ENCODE data around the gene NF1. TPM values are rescaled to one million over a fixed set of nuclear protein-coding genes. Genes with fewer than 3 reads are reported as not detected.

The NF1 gene
- total and polyA plus RNA-seq, 2 of the 13 experiments (the other 11 are each of a cell fraction or from before 2014, with no cell fraction given) = 21.5 to 26.5 TPM

GRCh38 chr17:31394544-31394943, 299.8 kb downstream of the NF1 start (continued):
- TF ChIP-seq ARNT2 (CRISPR knock-in tag; IDR thresholded peaks at IDR 0.05; ENCODE audit: low read depth) = no peak
- peak; percentile 84 for TF ChIP-seq KLF12 (CRISPR knock-in tag; IDR thresholded peaks at IDR 0.05; ENCODE audit: borderline replicate concordance)
- TF ChIP-seq ZNF281 (CRISPR knock-in tag; IDR thresholded peaks at IDR 0.05; ENCODE audit: borderline replicate concordance) = peak; percentile 23; the same call in 1 of the 2 replicates
- no peak for TF ChIP-seq NR2F2 (IDR thresholded peaks at IDR 0.05; ENCODE audit: borderline replicate concordance, low read depth)
- TF ChIP-seq ZNF704 (CRISPR knock-in tag; IDR thresholded peaks at IDR 0.05; ENCODE audit: borderline replicate concordance) = no peak
- no peak for TF ChIP-seq NCOA5 (CRISPR knock-in tag; IDR thresholded peaks at IDR 0.05)
- TF ChIP-seq SOX6 (IDR thresholded peaks at IDR 0.05) = no peak
- no peak for TF ChIP-seq SOX6 (CRISPR knock-in tag; IDR thresholded peaks at IDR 0.05)
- TF ChIP-seq ZNF547 (CRISPR knock-in tag; IDR thresholded peaks at IDR 0.05) = no peak
- peak; percentile 40; the same call in 1 of the 2 replicates for TF ChIP-seq HOXA9 (CRISPR knock-in tag; IDR thresholded peaks at IDR 0.05; ENCODE audit: borderline replicate concordance)
- TF ChIP-seq ATRX (CRISPR knock-in tag; IDR thresholded peaks at IDR 0.05; ENCODE audit: borderline replicate concordance) = no peak
- peak; percentile 79; the same call in 1 of the 2 replicates for TF ChIP-seq ZNF256 (CRISPR knock-in tag; conservative IDR thresholded peaks at IDR 0.05)
- no peak for TF ChIP-seq ZNF280D (CRISPR knock-in tag; IDR thresholded peaks at IDR 0.05)
- TF ChIP-seq FOXA3 (CRISPR knock-in tag; IDR thresholded peaks at IDR 0.05) = no peak
- no peak for TF ChIP-seq ZNF850 (CRISPR knock-in tag; conservative IDR thresholded peaks at IDR 0.05)
- peak; percentile 42; the same call in 1 of the 2 replicates for TF ChIP-seq ZBTB20 (CRISPR knock-in tag; IDR thresholded peaks at IDR 0.05; ENCODE audit: borderline replicate concordance, low read depth)
